HG02884 (cell line): Measurements from ENCODE around the gene MTX3.

ENCODE experiments used
- ATAC-seq: cut with Tn5 transposase; IDR thresholded peaks from one replicate; pipeline ENCODE4 v1.9.1; 2021; ENCODE audit warnings: mild to moderate bottlenecking, moderate library complexity; ENCODE audit not compliant: unreplicated experiment

Gene MTX3

DNA sequence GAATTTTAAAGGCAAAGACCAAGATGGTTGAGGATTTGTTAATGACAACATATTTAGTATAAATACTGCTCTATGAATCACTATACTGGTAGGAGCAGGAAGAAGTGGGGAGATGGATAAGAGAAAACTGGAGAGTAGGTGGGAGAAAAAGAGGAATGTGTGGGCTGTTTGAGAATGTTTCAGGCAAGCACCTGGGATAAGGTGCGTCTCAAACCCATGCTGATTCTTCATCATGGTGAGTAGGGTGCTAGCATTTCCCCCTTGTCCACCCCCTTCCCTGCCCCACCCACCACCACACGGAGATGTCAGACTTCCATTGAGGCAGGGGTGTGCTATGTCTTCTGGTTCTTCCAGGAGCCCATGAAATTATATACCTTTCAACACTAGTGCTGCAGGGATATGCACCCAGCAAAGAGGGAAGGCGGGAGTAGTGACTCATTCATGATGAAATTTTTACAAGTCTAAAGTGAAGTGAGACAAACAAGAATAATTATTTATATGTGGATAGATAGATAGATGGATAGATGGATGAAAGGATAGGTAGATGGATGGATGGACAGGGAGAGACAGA is 54.3 kb downstream of the MTX3 start:
- ATAC-seq: no peak

- ATAC-seq: no peak
Measured at GRCh38 chr5:79936002-79936645, 54.9 kb downstream of the MTX3 start.

DNA sequence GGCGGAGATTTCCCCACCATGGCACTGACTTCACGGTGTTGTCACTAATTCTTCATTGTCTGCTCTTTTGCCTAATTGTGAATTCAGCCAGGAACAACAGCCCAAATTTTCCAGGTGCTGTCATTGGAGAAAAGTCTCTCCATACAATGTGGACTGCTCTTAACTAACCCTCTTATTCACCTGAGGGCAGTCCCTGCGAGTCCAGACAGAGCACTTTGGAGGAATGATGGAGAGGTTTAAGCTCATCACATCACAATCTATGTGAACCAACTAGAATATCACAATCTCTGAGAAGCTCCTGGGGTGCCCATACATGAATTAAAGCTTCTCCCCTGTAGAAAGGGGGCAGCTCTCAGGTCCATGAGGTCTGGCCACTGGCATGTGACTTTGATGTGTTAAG is 56.4 kb downstream of the MTX3 start:
- no peak for ATAC-seq

- no peak for ATAC-seq
Measured at GRCh38 chr5:79932510-79933504, 58.3 kb downstream of the MTX3 start.

DNA sequence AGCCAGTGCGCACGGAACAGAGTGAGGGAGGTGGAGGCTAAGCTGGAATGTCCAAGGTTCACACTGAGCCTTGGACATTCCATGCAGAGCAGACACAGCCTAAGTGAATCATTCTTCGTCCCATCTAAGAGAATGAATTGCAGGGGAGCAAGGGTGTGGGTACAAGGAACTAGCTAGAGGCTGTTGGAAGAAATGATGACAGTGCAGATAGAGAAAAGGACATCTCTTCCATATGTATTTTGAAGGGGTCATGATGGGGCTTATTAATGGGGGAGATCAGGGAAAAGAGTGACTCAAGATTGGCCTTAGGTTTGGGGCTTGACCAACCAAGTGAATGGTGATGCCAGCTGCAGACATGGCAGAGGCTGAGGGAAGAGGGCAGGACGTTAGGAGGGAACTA is 59.2 kb downstream of the MTX3 start:
- ATAC-seq: no peak

GRCh38 chr5:79931409-79931808 is 59.7 kb downstream of the MTX3 start:
- ATAC-seq: no peak

DNA sequence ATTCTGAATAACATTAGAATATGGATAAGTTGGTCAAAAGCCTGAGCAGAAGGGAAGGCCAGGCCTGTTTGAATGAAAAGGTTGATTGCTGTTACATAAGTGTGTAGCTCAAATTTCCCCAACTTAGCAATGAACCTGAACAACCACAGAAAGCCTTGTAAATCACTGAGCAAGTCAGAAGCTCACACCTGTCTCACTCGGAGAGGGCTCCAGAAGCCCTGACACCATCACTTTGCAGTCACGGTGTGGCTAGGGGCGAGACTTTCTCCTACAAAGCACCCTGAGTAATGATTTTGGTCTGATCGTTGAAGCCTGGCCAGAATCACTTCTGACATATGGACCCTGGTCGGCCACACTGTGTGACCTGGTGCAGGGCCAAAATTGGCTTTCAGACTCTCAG is 62.0 kb downstream of the MTX3 start:
- no peak for ATAC-seq
